Large intestine (tissue), 3 donors: ENCODE measurements around the gene CTNNAL1. TPM values are rescaled to one million over a fixed set of nuclear protein-coding genes. Genes with fewer than 3 reads are reported as not detected.
"Not testable (repeated sequence)": the region's sequence is repeated elsewhere in the genome, so short reads cannot be mapped to it uniquely, and the experiment has no call there.

Experiments used
- DNase-seq, 2 donors: peaks; one replicate each; pipeline versions ENCODE4 v3.0.0 to v3.0.0-alpha.2; 2013
- H3K27ac ChIP-seq: one replicate; pipeline ENCODE4 v1.5.1; 2013; ENCODE audit warnings: low read length
- H3K27me3 ChIP-seq: 2 replicates; pipeline ENCODE4 v1.6.1; 2013; ENCODE audit warnings: low read length; ENCODE audit not compliant: control insufficient read depth, insufficient read depth
- H3K36me3 ChIP-seq: 2 replicates; pipeline ENCODE4 v1.6.1; 2013; ENCODE audit warnings: low read length; ENCODE audit not compliant: control insufficient read depth, insufficient read depth
- H3K4me1 ChIP-seq: one replicate; pipeline ENCODE4 v1.6.1; 2013; ENCODE audit warnings: low read length; ENCODE audit not compliant: control insufficient read depth, insufficient read depth
- H3K4me3 ChIP-seq: one replicate; pipeline ENCODE4 v1.5.1; 2013; ENCODE audit warnings: low read length
- H3K9me3 ChIP-seq: one replicate; pipeline ENCODE4 v1.6.1; 2013; ENCODE audit warnings: mild to moderate bottlenecking, low read depth, low read length, moderate library complexity; ENCODE audit not compliant: control insufficient read depth
- WGBS: methylation state at CpG from one replicate; pipeline ENCODE4 v1.1.5; 2013; ENCODE audit warnings: low lambda C conversion rate; ENCODE audit not compliant: insufficient coverage; 5-methylcytosine and 5-hydroxymethylcytosine counted together
- polyA plus RNA-seq: library from polyadenylated mRNA; unstranded; fragments of 120-200 nt; gene quantifications from one replicate; pipeline ENCODE4 v1.2.1, GENCODE V29; 2013

The CTNNAL1 gene
- polyA plus RNA-seq, 1 donor: 24.0 TPM

DNA sequence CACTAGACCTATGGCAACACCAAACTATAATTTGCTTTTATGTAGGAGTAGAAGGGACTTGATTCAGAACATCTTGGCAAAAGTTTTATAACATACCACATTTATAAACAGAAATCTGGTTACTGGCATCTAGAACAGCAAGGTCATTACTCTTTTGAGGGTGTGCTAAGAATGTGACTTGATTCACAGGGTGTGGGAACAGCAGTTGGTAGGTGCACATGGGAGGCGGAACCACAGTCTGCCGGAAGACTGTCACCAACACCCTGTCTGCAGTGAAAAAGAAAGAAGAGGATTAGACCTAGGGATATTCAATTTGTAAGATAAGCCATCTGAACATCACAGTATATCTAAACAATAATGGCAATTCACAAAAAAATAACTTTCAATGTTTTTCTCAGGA lies 102.4 kb downstream of the CTNNAL1 start:
- no peaks in the 10 kb centered on the region for H3K27me3 ChIP-seq
- H3K9me3 ChIP-seq: no peaks in the 10 kb centered on the region
- H3K36me3 ChIP-seq: peaks cover 59% of the 10 kb centered on the region
- H3K4me3 ChIP-seq: no peak overlapping the region
- no peak for DNase-seq
- no peak overlapping the region for H3K27ac ChIP-seq
- no peaks in the 10 kb centered on the region for H3K4me1 ChIP-seq
- no CpG with 5 or more reads among the region's 2 CpGs for WGBS

DNA sequence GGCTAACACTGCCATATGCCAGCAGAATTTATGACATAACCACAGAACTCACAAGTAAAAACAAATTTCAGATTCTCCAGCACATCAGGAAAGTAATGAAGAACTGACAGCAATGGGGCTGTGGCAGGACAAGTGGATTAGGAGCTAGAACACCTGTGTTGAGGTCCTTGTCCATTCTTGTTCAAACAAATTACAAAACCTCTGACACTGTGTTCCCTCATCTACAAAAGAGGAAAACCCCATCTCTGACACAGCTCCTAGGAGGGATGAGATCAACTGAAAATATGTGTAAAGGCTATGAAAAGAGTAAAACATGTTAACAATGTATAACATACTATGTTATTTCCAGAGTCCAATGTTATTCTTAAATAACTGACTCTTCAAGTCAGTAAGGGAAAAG lies 102.9 kb downstream of the CTNNAL1 start:
- DNase-seq: no peak
- no peak overlapping the region for H3K27ac ChIP-seq
- H3K4me1 ChIP-seq: no peaks in the 10 kb centered on the region
- H3K4me3 ChIP-seq: no peak overlapping the region
- peaks cover 60% of the 10 kb centered on the region for H3K36me3 ChIP-seq
- H3K27me3 ChIP-seq: no peaks in the 10 kb centered on the region
- H3K9me3 ChIP-seq: no peaks in the 10 kb centered on the region

DNA sequence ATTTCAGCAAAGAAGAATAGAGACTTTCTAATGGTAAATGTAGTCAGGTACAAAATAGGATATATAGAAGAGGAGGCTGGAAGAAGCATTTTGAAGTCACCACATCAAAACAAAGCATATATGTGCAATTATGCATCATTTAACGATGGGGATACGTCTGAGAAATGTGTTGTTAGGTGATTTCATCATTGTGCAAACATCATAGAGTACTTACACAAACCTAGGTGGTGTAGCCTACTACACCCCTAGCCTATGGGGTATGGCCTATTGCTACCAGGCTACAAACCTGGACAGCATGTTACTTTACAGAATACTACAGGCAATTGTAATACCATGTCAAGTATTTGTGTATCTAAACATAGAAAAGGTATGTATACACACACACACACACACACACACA lies 107.8 kb downstream of the CTNNAL1 start:
- H3K36me3 ChIP-seq: peaks cover 75% of the 10 kb centered on the region
- H3K4me3 ChIP-seq: no peak overlapping the region
- H3K27me3 ChIP-seq: no peaks in the 10 kb centered on the region
- no peaks in the 10 kb centered on the region for H3K4me1 ChIP-seq
- no peaks in the 10 kb centered on the region for H3K9me3 ChIP-seq
- 100% methylated on average over 1 of the region's 2 CpGs for WGBS
- no peak overlapping the region for H3K27ac ChIP-seq
- DNase-seq: no peak

GRCh38 chr9:108904161-108904560 lies 109.1 kb downstream of the CTNNAL1 start:
- Histone ChIP-seq H3K27ac (no peak overlapping the region), H3K9me3 (no peaks in the 10 kb centered on the region), H3K27me3 (no peaks in the 10 kb centered on the region), H3K4me3 (no peak overlapping the region), H3K36me3 (peaks cover 75% of the 10 kb centered on the region), H3K4me1 (no peaks in the 10 kb centered on the region)
- 100% methylated on average over 2 of the region's 3 CpGs for WGBS
- no peak for DNase-seq

- no peak overlapping the region for H3K4me3 ChIP-seq
- no peaks in the 10 kb centered on the region for H3K4me1 ChIP-seq
- no peaks in the 10 kb centered on the region for H3K27me3 ChIP-seq
- no peaks in the 10 kb centered on the region for H3K9me3 ChIP-seq
- peaks cover 74% of the 10 kb centered on the region for H3K36me3 ChIP-seq
- no CpG with 5 or more reads among the region's 2 CpGs for WGBS
- DNase-seq: no peak
- no peak overlapping the region for H3K27ac ChIP-seq
These were observed 109.7 kb downstream of the CTNNAL1 start for GRCh38 chr9:108903420-108904103.

DNA sequence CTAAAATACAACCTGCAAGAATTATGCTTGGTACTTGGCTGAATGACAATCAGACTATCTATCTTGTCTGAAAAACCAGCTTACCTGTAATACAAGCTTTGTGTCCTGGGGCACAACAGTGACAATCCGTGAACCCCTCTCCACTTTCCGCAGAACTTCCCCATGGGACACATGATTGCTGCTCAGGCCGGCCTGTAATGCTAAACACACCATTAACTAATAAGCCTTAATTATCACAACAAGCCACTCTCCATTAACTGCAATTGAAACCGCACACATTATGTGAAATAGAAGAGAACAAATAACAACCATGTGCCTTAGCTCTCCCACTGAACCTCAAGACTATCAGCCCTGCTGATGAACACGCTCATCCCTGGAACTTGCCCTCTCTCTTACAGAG lies 113.1 kb downstream of the CTNNAL1 start:
- Histone ChIP-seq H3K4me3 (no peak overlapping the region), H3K27me3 (no peaks in the 10 kb centered on the region), H3K4me1 (no peaks in the 10 kb centered on the region), H3K27ac (no peak overlapping the region), H3K36me3 (peaks cover 66% of the 10 kb centered on the region), H3K9me3 (no peaks in the 10 kb centered on the region)
- DNase-seq: no peak
- WGBS: 93% methylated on average over 3 of the region's 5 CpGs

DNA sequence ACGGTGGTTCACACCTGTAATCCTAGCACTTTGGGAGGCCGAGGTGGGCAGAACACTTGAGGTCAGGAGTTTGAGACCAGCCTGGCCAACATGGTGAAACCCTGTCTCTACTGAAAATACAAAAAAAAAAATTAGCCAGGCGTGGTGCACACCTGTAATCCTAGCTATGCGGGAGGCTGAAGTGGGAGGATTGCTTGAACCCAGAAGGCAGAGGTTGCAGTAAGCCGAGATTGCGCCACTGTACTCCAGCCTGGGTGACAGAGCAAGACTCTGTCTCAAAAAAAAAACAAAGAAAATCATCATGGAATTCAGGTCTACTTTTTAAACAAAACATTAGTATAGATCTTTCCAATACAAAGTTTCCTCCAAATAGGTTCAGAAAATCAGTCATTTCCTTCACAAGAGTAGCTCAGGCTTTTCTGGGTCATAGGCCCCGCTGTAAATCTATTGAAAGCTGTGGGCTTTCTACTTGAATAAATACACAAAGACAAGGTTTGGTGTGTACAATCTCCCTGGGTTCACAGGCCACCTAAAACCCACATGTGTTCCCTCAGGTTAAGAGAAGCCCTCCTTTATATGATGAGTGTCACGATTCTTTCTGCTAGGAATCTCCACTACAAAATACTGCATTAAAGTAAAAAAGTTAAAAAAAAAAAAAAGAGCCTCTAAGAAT lies 114.1 kb downstream of the CTNNAL1 start:
- not testable (repeated sequence) for H3K9me3 ChIP-seq, DNase-seq, H3K27me3 ChIP-seq, H3K4me1 ChIP-seq, H3K4me3 ChIP-seq, H3K27ac ChIP-seq
- peaks cover 71% of the 10 kb centered on the region for H3K36me3 ChIP-seq
- 100% methylated on average over 2 of the region's 8 CpGs for WGBS

DNA sequence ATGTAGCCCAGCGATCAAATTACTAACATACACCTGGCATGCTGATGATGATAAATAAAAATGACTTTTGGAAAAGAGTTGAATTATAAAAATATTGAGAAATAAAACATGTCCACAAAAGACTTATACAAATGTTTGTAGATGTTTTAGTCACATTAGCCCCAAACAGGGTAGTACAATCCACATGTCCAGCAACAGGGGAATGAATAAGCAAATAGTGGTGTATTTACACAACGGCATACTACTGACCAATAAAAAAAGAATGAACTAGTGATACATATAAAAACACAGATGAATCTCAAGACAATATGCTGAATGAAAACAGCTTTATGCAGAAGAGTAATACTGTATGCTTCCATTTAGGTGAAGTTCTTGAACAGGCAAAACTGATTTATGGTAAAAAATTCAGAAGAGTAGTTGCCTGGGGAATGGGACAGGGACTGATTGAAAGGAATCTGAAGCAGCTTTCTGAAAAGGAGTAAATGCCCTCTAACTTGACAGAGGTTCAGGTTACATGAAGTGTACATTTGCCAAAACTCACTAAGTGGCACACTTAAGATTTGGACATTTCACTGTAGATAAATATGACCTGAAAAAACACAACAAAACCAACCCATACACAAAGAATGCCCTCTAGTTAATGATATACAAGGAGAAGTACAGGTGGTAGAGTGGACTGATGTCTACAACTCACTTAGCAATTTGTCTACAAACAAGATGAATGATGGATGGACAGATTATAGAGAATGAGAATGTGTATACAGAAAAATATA lies 115.8 kb downstream of the CTNNAL1 start:
- Histone ChIP-seq H3K4me1 (no peaks in the 10 kb centered on the region), H3K27ac (no peak overlapping the region), H3K36me3 (peaks cover 73% of the 10 kb centered on the region), H3K9me3 (no peaks in the 10 kb centered on the region), H3K4me3 (no peak overlapping the region), H3K27me3 (no peaks in the 10 kb centered on the region)
- WGBS: 100% methylated on average over 1 of the region's 2 CpGs
- no peak for DNase-seq

GRCh38 chr9:108894225-108894997 lies 118.9 kb downstream of the CTNNAL1 start:
- H3K4me1 ChIP-seq: no peaks in the 10 kb centered on the region
- DNase-seq: no peak
- no peak overlapping the region for H3K4me3 ChIP-seq
- no peaks in the 10 kb centered on the region for H3K9me3 ChIP-seq
- no peaks in the 10 kb centered on the region for H3K27me3 ChIP-seq
- H3K36me3 ChIP-seq: peaks cover 74% of the 10 kb centered on the region
- WGBS: no CpG with 5 or more reads among the region's 4 CpGs
- no peak overlapping the region for H3K27ac ChIP-seq
